DMS153 treated with DMSO at 0.1 percent for 48 hours (cell line): ENCODE data around the gene PEX16.

ENCODE experiments used
- DNase-seq: peaks from one replicate; lab custom pipeline; 2025; ENCODE audit not compliant: unreplicated experiment; lab: John Stamatoyannopoulos, UW

PEX16 gene

DNA sequence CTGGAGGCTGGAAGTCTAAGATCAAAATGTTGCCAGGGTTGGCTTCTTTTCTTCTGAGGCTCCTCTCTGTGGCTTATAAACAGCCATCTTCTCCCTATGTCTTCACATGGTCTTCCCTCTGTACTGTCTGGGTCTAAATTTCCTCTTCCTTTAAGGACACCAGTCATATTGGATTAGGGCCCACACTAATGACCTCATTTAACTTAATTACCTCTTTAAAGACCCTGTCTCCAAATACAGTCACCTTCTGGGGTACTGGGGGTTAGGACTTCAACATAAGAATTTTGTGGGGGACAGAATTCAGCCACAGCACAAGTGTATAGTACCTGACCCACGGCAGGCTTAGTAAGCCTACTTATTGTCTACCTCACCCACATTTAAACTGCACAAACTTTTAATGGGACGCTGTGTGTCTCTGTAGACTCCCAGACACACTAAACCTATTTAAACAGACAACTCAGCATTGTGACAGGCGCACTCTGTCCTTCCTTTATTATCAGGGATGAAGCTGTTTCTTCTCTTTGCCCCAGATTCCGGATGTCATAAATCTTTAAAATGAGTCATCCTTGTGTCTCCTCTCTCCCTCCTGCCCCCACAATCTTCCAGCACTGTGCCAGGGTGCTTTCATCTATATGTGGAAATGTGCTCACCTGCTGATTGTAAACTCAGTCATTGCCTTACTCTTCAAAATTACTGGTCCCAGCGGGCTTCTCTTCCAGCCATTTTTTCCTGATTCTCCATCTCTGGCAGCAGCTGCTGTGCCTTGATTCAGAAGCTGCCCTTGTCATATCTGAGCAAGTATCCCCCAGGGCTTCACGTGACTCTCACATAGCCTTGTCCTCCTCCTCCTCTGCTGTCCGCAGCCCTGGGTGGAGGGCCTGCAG lies 37.6 kb downstream of the PEX16 start:
- peak; percentile 85 for DNase-seq

DNA sequence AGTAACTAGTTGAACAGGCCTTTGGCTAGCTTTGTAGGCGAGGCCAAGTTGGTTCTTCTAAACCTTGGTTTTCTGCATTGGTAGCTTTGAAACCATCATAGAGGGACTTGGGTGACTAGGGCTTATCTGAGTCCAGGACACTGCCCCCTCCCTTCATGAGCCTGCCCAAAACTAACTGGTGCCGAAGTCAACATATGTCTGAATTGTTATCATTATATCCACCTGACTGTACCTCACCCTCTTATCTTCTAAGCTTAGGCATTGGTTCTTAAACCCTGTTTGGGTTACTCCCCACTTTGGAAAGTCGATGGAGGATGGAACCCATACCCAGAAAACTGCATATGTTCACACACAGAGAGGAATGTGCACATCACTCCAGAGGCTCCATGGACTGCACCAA lies 39.8 kb downstream of the PEX16 start:
- DNase-seq, result no peak

DNA sequence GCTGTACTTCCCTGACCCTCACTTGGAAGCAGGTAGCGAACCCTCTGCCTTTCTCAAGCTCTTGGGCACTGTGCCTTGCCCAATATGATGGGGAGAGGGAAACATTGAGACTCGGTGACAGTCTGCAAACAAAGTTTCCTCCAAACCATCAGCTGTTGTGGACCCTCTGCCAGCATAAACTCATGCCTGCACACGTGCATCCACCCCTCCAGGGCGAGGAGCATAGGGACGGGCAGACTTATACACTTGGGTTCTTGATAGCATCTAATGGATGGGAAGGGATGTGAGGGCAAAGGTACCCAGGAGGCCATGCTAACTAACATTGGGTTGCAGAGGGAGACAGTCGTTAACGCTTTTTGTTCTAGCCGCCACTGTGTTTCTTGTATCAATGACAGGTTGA lies 40.5 kb downstream of the PEX16 start:
- no peak for DNase-seq

DNA sequence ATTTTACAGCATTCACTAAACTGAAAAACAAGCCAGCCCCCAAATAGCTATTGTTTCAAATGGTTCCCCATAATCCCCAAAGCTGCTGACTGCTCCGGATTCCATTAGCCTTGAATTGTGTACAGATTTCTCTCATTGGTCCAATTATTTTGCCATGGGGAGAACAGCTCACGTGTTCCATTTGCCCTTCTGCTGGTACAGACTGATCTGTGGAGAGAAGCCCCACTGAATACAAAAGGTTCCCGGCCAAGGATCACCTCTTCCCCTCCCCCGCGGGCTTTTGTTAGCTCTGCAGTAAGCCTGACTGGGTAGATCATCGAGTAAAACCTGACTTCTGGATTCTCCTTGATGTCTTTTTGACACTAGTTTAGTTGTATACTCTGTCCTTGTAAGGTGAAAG lies 41.3 kb downstream of the PEX16 start:
- DNase-seq, result no peak

DNA sequence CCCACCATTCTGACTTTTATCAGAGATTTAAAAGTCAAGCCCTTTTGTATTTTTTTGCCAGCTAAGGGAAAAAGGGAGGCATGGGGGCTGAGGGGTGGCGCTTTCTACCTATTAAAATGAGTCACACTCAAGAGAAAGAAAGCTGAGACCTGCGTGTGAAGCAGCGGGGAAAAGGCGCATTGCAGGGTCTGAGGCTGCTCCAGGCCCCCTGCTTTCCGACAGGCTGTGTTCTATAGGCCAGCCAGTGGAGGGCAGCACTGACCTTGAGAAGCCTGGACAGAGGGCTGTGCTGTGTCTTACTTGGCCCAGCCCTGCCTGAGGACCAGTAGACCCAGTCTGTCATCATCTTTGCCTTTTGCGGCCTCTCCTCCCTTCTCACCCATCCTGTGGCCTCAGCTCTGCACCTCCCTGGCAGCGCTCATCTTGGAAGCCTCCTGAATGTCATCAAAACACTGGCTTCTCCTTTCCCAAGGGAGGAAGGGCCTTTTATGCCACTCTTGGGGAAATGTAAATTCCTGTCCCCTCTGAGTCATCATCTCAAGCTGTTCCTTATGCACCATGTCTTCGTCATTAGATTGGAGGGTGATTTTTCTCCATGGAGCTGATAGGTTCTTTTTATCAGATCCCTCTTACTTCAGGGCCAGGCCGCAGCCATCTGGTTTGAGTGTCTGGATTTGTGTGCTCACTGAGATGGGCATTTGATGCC lies 44.9 kb downstream of the PEX16 start:
- peak; percentile 59 for DNase-seq

DNA sequence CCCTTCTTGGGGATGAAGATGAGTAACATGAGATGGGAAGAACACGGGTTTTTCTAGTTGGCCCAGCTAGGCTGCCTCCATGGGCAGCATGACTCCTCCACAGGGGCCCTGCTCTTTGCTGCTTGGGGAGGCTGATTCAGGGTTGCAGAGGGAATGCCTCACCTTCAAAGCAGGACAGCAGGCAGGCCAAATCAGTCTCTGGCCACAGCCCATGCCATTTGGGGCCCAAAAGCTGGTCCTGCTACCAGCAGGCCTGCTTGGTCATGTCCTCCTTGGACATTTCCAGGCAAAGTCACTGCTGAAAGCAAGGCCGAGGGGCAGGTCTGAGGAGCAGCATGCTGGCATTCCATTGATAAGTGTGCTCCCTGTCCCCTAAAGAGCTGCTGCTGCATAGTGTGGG lies 46.0 kb downstream of the PEX16 start:
- DNase-seq, result no peak

DNA sequence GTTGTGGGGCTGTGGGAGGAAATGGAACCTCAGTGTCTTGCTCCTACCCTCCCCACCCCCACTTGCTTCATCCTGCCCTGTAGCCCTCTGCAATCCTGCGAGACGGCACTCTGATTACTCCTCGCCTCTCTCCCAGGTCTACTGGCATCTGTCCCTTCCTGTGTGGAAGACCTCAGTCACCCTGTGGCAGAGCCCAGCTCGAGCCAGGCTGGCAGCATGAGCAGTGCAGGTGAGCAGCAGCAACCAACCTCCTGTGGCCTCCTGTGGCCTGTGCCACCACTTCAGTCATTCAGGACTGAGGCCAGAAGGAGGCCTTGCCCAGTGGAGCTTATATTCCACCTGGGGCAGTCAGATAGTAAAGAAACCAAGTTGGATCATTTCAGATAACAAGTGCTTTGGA lies 47.0 kb downstream of the PEX16 start:
- no peak for DNase-seq

DNA sequence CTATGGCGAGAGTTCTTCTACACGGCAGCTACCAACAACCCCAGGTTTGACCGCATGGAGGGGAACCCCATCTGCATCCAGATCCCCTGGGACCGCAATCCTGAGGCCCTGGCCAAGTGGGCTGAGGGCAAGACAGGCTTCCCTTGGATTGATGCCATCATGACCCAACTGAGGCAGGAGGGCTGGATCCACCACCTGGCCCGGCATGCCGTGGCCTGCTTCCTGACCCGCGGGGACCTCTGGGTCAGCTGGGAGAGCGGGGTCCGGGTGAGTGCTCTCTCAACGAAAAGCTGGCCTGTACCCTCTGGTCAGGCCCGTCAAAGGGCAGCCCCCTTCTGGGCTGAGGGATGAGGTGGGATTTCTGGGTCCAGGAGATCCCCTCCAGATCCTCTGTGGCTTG lies 48.1 kb downstream of the PEX16 start:
- DNase-seq, result no peak

DNA sequence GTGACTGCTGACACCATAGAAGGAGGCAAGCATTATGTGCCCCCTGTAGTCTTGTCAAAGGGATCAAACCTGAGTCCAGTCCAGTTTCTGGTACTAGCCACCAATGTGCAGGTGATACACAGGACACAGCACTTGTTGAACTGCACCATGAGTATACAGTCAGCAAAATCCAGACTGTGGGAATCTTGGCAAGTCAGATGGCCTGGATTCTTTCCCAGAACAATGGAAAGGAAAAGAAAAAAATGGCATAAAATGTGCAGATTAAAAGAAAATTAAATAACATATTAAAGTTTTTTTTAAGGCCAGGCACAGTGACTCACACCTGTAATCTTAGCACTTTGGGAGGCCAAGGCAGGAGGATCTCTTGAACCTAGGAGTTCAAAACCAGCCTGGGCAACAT lies 53.6 kb downstream of the PEX16 start:
- no peak for DNase-seq

DNA sequence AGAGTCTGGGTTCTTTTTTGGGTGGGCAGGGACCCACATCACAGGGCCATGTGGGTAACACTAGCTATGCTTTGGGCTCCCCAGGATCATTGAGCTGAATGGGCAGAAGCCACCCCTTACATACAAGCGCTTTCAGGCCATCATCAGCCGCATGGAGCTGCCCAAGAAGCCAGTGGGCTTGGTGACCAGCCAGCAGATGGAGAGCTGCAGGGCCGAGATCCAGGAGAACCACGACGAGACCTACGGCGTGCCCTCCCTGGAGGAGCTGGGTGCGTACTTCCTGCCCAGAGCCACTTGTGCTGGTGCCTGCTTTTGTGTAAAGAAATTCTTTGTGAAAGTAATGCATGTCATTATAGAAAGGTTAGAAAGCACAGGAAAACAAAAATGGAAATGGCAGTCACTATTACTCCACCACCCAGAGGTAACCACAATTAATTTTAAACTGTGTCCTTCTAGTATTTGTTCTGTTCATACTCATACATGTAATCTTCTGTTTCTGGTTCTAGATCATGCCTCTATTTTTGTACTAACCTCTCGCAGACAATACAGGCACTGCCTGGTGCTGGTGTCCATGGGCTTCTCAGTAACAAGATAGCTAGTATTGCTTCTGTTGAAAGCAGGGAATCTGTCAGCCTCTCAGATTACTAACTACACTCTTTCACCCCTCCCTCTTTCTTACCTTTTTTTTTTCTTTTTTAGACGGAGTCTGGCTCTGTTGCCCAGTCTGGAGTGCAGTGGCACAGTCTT lies 56.7 kb downstream of the PEX16 start:
- DNase-seq, result no peak

DNA sequence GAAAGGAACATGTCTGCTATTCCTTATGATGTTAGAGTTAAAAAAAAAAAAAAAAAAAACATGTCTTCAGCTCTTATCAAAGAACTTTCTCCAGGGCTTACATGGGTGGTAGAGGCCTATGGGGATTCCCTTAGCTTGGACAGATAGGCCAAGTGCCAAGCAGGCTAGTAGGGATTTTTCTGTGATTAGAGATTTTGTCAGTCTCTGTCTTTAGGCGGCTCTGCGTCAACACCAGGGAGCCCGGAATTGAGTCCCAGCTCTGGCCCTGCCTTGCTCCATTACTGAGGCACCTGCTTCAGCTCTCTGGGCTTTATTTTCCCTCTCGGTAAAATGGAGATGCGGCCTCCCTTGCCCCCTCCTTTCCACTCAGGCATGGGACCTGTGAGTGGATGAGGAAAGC lies 57.3 kb downstream of the PEX16 start:
- no peak for DNase-seq
